ENCODE results near the gene INAFM2.

Gene INAFM2

DNA sequence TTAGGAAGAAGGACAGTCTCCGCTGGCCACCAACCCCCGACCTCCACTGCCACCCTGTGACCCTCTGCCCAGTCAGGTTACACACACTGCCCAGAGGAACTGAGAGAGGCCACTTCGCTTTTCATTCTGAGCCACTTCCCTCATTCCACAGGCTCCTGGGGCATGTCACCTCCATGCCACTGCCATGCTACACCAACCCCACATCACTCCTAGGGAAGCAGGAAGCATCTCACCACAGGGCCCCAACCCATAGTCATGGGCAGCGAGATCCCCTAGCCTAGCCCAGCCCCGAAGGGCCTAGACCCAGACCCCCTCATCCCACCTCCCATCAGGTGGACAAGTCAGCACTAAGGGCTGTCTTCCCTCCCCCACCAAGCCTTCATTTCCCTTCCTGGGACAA, 17.1 kb upstream of the INAFM2 start:
- Mint-ChIP-seq H3K4me3 (peak overlapping the region; percentile 91), H3K36me3 (ENCODE audit: low read depth) (peaks cover 3% of the 10 kb centered on the region), H3K9me3 (no peaks in the 10 kb centered on the region), H3K27me3 (no peaks in the 10 kb centered on the region), H3K4me1 (peaks cover 28% of the 10 kb centered on the region), H3K27ac (peak overlapping the region; percentile 62)
- DNase-seq, result no peak
- ATAC-seq, result no peak

DNA sequence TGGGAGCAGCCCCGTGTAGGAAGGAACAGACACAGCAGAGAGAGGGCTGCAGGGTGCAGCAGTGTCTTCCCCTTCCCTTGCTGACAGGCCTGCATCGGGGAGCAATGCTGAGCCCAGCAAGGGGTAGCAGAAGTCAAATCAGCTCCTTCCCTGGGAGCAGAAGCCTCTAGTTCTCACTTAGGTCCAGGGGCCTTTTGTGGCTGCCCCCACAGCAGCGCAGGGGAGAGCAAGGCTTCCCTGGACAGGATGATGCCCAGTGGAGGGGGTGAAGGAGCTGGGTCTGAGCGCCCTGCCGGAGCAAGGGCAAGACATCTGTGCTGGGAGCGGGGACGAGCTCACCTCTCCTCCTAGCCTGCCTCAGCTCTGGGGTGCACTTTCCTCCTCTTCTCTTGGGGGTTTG, 16.6 kb upstream of the INAFM2 start:
- Mint-ChIP-seq H3K27me3 (no peaks in the 10 kb centered on the region), H3K36me3 (ENCODE audit: low read depth) (no peaks in the 10 kb centered on the region), H3K4me1 (peaks cover 28% of the 10 kb centered on the region), H3K9me3 (no peaks in the 10 kb centered on the region), H3K27ac (peak overlapping the region; percentile 62), H3K4me3 (peak overlapping the region; percentile 91)
- ATAC-seq, result no peak
- peak; percentile 23 for DNase-seq

DNA sequence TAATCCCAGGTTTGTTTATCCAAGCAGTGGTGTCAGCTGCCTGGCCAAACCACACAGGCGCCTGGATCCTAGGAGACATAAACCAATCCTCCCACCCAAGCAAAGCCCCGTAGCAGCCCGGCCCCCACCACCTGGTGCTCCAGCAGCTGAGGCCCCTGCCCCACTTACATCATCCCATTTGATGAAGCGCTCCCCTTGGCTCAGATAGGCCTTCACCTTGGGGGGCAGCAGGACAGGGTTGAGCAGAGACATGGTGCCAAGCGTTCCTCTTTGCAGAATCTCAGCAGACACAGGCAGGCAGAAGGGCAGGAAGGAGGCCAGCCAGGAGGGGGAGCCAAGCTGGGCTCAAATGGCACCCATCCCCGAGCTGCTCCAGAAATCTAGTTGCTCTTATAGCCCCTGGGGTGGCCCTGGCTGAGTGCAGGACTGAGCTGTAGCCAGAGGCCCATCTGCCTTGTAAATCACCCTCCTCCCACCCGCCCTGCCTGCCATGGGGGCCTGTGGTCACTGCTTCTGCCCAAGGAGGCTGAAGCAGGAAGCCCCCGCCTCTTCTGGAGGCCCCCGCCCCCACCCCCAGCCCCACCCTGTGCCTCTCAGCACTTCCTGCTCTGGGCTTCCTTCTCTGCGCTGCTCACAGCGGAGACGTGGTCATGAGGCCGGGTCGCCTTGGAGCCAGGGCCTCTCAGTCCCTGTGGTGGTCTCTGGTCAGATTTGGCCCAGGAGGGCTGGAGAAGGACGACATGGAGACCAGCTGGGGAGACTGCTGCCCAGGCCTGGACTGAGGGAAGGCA, 15.9 kb upstream of the INAFM2 start, which contains the start of gene PLCB2:
Gene PLCB2 (minus strand): TSS at position 515 of the 791 bp plus-strand sequence. CDS start 263 bp downstream, at position 252.
- peaks cover 28% of the 10 kb centered on the region for H3K4me1 Mint-ChIP-seq
- H3K36me3 Mint-ChIP-seq (ENCODE audit: low read depth), result no peaks in the 10 kb centered on the region
- H3K4me3 Mint-ChIP-seq, result peak within 1 kb of the TSS; percentile 91
- peak; percentile 70 for DNase-seq
- peak within 1 kb of the TSS; percentile 93 for H3K27ac Mint-ChIP-seq
- no peaks in the 10 kb centered on the region for H3K27me3 Mint-ChIP-seq
- H3K9me3 Mint-ChIP-seq, result no peaks in the 10 kb centered on the region
- ATAC-seq, result peak; percentile 77

DNA sequence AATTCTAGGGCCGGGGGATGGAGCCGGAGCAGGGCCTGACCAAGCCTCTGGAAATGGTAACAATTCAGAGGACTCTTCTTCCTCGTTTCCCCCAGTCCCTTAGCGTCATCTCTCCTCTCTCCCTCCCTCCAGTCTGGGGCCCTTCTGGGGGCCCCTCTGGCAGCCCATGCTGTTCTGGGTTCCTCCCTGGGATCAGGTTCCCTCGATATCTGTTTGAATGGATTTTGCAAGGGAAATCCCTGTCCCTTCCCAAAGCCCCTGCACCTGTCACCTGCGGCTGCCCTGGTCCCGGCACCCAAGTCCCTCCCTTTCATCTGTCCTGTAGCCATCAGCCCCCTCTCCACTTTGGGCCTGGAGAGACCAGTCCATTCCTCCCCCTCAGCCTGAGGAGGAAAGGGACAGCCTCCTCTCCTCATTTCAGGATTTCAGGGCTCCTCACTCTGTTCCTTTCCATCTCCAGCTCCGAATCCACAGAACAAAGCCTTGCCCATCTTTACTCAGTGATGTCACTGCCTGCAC, 14.1 kb upstream of the INAFM2 start:
- Mint-ChIP-seq H3K27me3 (no peaks in the 10 kb centered on the region), H3K9me3 (no peaks in the 10 kb centered on the region), H3K4me1 (peaks cover 37% of the 10 kb centered on the region), H3K4me3 (peak overlapping the region; percentile 91), H3K27ac (peak overlapping the region; percentile 93), H3K36me3 (ENCODE audit: low read depth) (no peaks in the 10 kb centered on the region)
- no peak for ATAC-seq
- DNase-seq, result no peak

DNA sequence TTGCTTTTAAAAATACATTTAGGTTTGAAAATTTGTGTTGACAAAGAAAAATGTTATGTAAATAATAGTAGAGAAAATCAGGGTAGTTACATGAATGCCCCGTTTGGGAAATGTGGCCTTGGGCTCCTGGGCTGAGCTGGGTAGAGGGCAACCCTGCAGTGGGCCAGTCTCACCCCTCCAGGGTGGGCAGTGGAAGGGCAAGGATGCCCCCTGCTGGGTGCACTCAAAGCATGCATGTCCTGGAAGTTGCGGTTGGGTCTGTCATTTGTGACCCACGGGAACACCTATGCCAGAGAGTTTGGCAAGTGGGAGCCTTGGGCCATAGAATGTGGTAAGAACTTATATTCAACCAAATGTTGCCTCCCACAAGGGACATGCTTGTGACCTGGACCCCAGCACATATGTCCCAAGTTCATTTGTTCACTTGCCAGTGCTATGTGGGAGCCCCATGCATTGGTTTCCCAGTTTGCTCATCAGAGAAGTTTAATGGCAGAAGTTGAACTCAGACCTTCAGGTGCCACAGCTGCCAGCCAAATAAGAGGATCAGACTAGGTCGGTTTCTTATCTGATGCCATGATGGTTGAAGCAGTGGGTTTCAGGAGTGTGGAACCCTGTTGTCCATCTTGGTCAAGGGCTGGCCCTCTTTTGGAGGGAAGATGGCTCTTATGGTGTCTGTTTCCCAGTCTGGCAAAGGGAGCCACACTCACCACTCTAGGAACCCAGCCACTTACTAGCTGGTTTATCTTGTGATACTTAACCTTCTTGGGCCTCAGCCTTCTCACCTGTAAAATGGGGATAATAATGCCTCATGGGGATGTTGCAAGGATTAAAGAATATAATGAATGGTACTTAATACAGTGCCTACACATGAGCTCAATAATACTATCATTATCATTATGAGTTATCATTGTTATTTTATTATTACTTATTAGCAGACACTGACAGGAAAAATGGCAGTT, 13.2 kb upstream of the INAFM2 start:
- no peaks in the 10 kb centered on the region for H3K27me3 Mint-ChIP-seq
- no peaks in the 10 kb centered on the region for H3K9me3 Mint-ChIP-seq
- no peaks in the 10 kb centered on the region for H3K36me3 Mint-ChIP-seq (ENCODE audit: low read depth)
- ATAC-seq (peak; percentile 29), DNase-seq (peak; percentile 79)
- H3K27ac Mint-ChIP-seq, result peak overlapping the region; percentile 82
- H3K4me3 Mint-ChIP-seq, result peak overlapping the region; percentile 91
- H3K4me1 Mint-ChIP-seq, result peaks cover 36% of the 10 kb centered on the region

DNA sequence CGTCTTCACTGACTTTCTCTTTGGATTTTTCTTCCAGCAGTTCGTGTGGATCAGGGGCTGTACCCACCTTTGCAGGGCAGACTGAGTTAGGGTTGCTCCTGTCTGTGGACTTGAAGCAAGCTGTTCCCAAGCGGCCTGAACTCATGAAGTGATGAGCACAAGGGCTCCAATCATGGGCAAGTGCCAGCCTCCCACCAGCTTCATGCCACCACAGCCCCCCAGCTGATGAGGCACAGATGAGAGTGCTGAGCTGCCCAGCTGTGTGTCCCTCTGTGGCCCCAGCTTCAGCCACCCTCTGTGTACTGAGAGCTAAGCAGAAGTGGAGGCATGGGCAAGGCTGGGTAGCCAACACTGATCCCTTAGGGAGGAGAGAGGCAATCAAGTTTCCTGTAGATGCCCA, 12.5 kb upstream of the INAFM2 start:
- no peaks in the 10 kb centered on the region for H3K9me3 Mint-ChIP-seq
- H3K36me3 Mint-ChIP-seq (ENCODE audit: low read depth), result no peaks in the 10 kb centered on the region
- H3K27ac Mint-ChIP-seq, result no peak overlapping the region
- no peaks in the 10 kb centered on the region for H3K27me3 Mint-ChIP-seq
- DNase-seq, result no peak
- no peak for ATAC-seq
- no peak overlapping the region for H3K4me3 Mint-ChIP-seq
- peaks cover 35% of the 10 kb centered on the region for H3K4me1 Mint-ChIP-seq

DNA sequence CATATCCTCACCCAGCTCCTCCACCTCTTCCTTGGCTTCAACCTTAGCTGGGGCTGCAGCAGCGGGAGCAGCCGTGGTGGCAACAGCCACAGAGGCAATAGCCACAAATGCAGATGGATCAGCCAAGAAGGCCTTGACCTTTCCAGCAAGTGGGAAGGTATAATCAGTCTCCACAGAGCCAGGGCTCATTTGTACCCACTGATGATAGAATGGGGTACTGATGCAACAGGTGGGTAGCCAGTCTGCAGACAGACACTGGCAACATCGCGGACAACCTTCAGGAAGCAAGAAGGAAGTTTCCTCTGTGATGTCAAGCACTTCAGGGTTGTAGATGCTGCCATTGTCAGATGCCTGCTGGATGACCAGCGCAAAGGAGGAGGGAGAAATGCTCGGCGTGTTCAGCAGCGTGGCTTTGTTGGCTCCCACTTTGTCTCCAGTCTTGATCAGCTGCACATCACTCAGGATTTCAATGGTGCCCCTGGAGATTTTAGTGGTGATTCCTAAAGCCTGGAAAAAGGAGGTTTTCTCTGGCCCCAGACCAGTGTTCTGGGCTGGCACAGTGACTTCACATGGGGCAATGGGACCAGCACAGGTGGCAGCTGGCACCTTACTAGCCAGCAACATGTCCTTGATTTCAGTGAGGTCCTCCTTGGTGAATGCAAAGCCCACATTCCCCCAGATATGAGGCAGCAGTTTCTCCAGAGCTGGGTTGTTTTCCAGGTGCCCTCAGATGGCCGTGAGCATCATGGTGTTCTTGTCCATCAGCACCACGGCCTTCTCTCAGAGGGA, 10.9 kb upstream of the INAFM2 start:
- H3K27me3 Mint-ChIP-seq, result no peaks in the 10 kb centered on the region
- no peaks in the 10 kb centered on the region for H3K9me3 Mint-ChIP-seq
- H3K4me3 Mint-ChIP-seq, result no peak overlapping the region
- H3K36me3 Mint-ChIP-seq (ENCODE audit: low read depth), result no peaks in the 10 kb centered on the region
- H3K4me1 Mint-ChIP-seq, result peaks cover 28% of the 10 kb centered on the region
- no peak overlapping the region for H3K27ac Mint-ChIP-seq
- DNase-seq, result no peak
- no peak for ATAC-seq

DNA sequence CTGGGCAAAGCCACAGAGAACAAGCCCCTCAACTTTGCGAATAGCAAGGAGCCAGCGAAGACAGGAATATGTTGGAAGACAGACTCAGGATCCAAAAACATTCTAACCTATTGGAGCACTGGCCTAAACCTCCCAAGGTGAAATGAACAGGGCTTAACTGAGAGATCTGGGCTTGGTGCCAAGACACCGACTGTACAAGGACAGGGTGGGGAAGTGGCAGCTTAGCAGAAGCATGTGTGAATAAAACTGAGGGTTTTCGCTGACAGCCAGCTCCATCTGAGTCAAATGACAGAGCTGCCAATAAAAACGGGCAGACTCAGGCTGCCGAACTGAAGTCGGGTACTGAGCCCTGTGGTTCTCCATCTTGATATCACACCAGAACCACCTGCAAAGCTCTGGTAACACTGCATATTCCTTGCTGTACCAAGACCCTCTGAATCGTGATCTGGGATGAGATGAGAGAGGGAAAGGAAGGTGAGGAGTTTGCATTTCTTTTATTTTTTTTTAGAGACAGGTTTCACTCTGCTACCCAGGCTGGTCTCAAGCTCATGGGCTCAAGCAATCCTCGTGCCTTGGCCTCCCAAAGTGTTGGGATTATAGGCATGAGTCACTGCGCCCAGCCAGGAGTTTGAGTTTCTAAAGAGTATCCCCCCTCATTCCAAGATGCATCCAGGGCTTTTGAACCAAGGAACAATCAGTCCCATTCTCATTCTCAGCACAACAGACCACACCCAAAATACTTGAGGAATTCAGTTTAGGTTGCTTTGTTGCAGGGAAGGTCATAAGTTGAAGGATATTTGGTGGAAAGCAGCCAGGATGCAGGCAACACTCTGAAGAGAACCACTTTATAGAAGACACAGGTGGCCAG, 9.7 kb upstream of the INAFM2 start:
- Mint-ChIP-seq H3K9me3 (no peaks in the 10 kb centered on the region), H3K27ac (no peak overlapping the region), H3K36me3 (ENCODE audit: low read depth) (no peaks in the 10 kb centered on the region), H3K4me3 (no peak overlapping the region), H3K4me1 (peaks cover 25% of the 10 kb centered on the region), H3K27me3 (no peaks in the 10 kb centered on the region)
- ATAC-seq, result no peak
- DNase-seq, result no peak

DNA sequence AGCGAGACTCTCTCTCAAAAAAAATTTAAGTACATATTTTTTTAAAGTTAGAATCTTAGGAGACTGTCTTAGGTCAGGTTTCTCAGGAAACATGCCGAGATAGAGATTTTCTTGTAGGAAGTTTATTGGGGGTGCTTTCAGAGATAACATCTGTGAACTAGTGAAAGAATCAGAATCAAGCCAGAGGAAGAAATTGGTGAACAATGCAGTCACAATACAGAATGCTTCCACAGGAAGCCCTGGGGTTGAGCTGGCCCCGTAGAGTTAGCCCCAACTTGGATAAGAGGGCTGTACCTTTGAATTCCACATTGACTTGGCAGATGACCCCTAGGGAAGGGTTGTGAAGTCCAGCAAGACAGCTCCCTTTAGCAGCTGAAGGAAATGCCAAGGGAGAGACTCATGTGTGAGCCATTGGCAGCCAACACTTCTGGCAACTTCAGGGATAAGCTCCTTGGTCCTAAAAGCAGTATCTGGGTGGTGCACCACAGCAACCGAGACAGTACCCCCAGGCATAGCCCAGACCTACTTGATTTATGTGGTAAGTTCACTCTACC, 8.7 kb upstream of the INAFM2 start:
- DNase-seq (no peak), ATAC-seq (no peak)
- H3K27me3 Mint-ChIP-seq, result no peaks in the 10 kb centered on the region
- H3K36me3 Mint-ChIP-seq (ENCODE audit: low read depth), result no peaks in the 10 kb centered on the region
- H3K27ac Mint-ChIP-seq, result no peak overlapping the region
- no peaks in the 10 kb centered on the region for H3K9me3 Mint-ChIP-seq
- H3K4me1 Mint-ChIP-seq, result peaks cover 15% of the 10 kb centered on the region
- no peak overlapping the region for H3K4me3 Mint-ChIP-seq

DNA sequence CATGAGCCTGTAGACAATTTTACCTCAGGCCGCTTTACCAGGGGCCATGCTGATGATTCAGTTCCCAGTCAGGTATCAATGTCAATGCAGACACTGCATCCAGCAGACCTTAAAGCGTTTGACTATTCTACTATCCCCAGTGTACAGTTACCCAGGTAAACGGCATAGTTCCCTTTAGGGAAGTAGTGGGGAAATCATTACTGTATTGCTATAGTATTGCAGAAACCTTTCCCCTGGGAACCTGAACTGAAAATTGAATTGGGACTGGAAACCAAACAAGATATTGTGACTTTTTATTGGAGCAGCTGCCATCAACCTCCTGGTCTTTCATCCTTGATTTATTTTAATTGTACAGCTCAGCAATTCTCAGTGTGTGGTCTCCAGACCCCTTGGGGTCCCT, 6.6 kb upstream of the INAFM2 start:
- H3K27me3 Mint-ChIP-seq, result no peaks in the 10 kb centered on the region
- no peaks in the 10 kb centered on the region for H3K36me3 Mint-ChIP-seq (ENCODE audit: low read depth)
- H3K4me1 Mint-ChIP-seq, result peaks cover 16% of the 10 kb centered on the region
- no peaks in the 10 kb centered on the region for H3K9me3 Mint-ChIP-seq
- no peak overlapping the region for H3K27ac Mint-ChIP-seq
- no peak overlapping the region for H3K4me3 Mint-ChIP-seq
- no peak for DNase-seq
- no peak for ATAC-seq

DNA sequence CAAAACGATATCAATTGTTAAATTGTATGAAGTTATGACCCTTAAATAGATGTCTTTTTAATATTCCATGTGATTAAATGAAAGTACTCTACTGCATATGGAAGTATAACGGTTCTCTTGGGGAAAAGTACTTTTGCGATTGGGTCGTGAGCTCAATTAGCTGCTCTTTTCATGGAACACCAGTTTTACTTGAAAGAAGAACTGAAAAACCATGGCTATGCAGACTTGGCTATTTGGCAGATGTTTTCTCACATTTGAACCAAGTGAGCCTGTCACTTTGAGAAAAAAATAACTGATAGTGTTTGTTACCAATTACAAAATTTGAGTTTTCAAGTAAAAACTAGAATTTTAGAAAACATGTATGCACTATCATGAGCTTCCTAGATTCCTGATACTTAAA, 5.9 kb upstream of the INAFM2 start:
- H3K27ac Mint-ChIP-seq, result no peak overlapping the region
- no peaks in the 10 kb centered on the region for H3K9me3 Mint-ChIP-seq
- DNase-seq (no peak), ATAC-seq (no peak)
- no peaks in the 10 kb centered on the region for H3K27me3 Mint-ChIP-seq
- H3K36me3 Mint-ChIP-seq (ENCODE audit: low read depth), result no peaks in the 10 kb centered on the region
- H3K4me3 Mint-ChIP-seq, result no peak overlapping the region
- H3K4me1 Mint-ChIP-seq, result peaks cover 20% of the 10 kb centered on the region

DNA sequence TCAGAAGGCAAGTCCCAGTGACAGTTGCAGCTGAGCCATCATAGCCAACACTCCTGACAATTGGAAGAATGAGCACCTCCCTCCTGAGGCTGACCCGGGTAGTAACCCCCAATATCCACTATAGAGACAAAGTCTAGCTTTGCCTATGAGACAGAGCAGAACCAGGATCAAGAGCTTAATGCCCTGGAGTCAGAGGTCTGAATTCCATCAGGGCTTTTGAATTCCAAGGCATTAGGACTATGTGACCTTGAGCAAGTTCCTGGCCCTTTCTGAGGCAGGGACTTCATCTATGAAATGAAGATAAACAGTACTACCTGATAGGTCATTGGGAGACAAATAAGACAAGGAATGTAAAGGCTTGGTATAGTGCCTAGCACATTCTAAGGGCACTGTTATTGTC, 3.1 kb upstream of the INAFM2 start:
- no peak for DNase-seq
- ATAC-seq, result no peak
- H3K36me3 Mint-ChIP-seq (ENCODE audit: low read depth), result peaks cover under 1% of the 10 kb centered on the region
- H3K9me3 Mint-ChIP-seq, result no peaks in the 10 kb centered on the region
- H3K27ac Mint-ChIP-seq, result no peak overlapping the region
- peaks cover 21% of the 10 kb centered on the region for H3K4me1 Mint-ChIP-seq
- no peak overlapping the region for H3K4me3 Mint-ChIP-seq
- H3K27me3 Mint-ChIP-seq, result no peaks in the 10 kb centered on the region

DNA sequence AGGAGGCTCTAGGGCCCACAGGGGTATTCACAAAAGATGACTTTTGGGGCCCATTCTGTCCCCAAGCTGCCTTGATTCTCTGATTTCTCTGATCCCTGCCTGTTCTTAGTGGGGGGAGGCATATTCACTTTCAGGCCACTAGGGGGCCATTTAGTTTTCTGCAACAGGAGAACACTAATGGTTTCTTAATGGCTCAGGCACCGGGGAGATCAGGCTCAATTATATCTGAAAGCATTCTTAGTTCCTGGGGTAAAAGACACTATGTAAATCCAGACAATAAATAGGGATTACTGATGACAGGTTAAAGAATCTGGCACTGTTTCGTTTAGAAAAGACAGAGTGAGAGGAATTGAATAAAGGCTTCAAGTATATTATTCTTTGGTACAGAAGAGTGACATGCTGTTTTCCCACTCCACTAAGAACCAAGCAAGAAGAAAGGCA, 2.5 kb upstream of the INAFM2 start:
- H3K4me3 Mint-ChIP-seq, result no peak overlapping the region
- no peak overlapping the region for H3K27ac Mint-ChIP-seq
- H3K4me1 Mint-ChIP-seq, result peaks cover 26% of the 10 kb centered on the region
- peaks cover 3% of the 10 kb centered on the region for H3K36me3 Mint-ChIP-seq (ENCODE audit: low read depth)
- H3K9me3 Mint-ChIP-seq, result no peaks in the 10 kb centered on the region
- no peak for ATAC-seq
- H3K27me3 Mint-ChIP-seq, result no peaks in the 10 kb centered on the region
- DNase-seq, result peak; percentile 45

Measured in activated naive CD8-positive, alpha-beta T cell treated with anti-CD3 and anti-CD28 coated beads, Interleukin-2, amount 50 U/mL, for 24 hours (primary cell).